GM13976 (cell line): Measurements from ENCODE around the gene NKAIN1.

Source experiments
- DNase-seq: peaks from one replicate; pipeline ENCODE4 v3.0.0; 2012; ENCODE audit warnings: low spot score
- in situ Hi-C: fragments of 300-500 bp; cut with MboI; formaldehyde crosslinking; loops from one replicate; pipeline ENCODE4 v1.12.0; 2022; ENCODE audit warnings: low sequenced_read_pairs, mixed read lengths, inconsistent platforms; ENCODE audit not compliant: unreplicated experiment
- TF ChIP-seq, protein P1 (sequence below): IDR thresholded peaks from 2 replicates; pipeline ENCODE4 v1.5.1; 2012; ENCODE audit warnings: borderline replicate concordance, mild to moderate bottlenecking; ENCODE audit not compliant: insufficient read depth; ENCODE audit errors: extremely low read depth, missing control alignments, control extremely low read depth

The NKAIN1 gene

DNA sequence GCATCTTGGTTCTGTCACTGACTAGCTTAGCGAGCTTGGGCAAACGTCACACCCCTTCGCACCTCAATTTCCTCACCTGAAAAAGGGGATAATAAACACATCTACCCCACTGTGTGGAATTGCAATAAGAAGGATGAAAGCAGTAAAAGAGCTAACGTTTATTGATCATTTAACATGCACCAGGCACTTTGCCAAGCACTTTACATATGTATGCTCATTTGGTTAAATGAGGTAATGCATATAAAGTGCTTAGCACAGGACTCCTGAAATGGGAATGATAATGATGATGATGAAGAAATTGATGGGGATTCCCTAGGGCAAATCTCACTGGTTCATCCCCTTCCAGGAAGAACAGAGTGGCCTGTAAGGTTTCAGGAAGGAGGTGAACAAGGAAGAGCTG is 4.8 kb downstream of the NKAIN1 start:
- DNase-seq = no peak
- in situ Hi-C loops = no loop called here
- TF ChIP-seq, protein P1, sequence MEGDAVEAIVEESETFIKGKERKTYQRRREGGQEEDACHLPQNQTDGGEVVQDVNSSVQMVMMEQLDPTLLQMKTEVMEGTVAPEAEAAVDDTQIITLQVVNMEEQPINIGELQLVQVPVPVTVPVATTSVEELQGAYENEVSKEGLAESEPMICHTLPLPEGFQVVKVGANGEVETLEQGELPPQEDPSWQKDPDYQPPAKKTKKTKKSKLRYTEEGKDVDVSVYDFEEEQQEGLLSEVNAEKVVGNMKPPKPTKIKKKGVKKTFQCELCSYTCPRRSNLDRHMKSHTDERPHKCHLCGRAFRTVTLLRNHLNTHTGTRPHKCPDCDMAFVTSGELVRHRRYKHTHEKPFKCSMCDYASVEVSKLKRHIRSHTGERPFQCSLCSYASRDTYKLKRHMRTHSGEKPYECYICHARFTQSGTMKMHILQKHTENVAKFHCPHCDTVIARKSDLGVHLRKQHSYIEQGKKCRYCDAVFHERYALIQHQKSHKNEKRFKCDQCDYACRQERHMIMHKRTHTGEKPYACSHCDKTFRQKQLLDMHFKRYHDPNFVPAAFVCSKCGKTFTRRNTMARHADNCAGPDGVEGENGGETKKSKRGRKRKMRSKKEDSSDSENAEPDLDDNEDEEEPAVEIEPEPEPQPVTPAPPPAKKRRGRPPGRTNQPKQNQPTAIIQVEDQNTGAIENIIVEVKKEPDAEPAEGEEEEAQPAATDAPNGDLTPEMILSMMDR = no peak

GRCh38 chr1:31234123-31234708 is 5.5 kb downstream of the NKAIN1 start:
- DNase-seq = no peak
- TF ChIP-seq, protein P1 = no peak
- in situ Hi-C loops = no loop called here

DNA sequence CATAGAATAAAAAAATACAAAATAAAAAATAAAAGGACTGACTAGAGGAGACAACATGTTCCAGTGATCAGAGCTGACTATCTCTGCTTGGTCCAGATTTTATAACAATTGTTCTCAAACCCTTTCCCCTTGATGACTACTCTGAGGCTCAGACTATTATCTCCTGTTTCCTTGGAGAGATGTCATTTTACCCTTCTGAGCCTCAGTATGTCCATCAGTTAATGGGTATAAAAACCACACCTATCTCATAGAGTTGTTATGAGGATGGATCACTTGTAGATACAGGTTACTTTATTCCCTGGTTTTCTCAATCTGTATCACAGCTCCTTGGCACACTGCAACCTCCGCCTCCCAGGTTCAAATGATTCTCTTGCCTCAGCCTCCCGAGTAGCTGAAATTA is 7.0 kb downstream of the NKAIN1 start:
- in situ Hi-C loops = no loop called here
- TF ChIP-seq, protein P1 = no peak
- DNase-seq = no peak

- in situ Hi-C loops = no loop called here
- TF ChIP-seq, protein P1 = no peak
- DNase-seq = no peak
These were observed 7.9 kb downstream of the NKAIN1 start for GRCh38 chr1:31231802-31232201.

DNA sequence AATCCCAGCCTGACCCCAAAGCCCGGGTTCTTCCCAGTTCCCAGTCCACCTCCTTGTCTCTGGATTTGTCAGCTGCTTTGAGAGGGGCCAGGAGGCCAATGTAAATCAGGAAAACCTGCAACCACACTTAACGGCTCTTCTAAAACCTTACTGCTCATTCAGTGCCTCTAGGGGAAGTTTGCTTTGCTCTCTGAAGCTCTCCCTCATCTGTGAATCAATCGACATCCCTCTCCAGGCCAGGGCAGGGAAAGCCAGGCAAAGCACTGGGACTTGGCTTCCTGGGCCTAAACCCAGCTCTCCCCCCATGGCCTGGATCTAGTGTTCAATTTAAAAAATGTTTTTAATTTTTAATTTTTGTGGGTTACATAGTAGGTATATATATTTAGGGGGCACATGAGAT is 9.3 kb downstream of the NKAIN1 start:
- TF ChIP-seq, protein P1 = no peak
- in situ Hi-C loops = no loop called here
- no peak for DNase-seq

DNA sequence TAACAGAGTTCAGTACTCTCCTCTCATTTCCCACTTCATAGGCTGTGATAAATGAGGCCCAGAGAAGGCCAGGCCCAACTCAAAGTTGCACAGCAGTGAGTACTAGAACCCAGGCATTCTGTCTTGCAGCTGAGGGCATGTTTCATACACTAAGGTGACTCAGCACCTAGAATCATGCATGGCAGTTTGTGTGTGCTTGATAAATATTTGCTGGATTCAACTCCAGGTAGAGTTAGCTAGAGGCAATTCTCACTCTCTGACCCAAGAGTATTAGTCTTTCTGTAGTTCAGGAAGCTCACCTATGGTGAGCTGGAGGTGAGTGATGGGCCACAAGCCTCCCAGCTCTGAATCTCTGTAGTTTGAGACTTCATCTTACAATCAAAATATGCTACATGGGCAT is 10.7 kb downstream of the NKAIN1 start:
- no peak for DNase-seq
- in situ Hi-C loops = no loop called here
- TF ChIP-seq, protein P1 = no peak

DNA sequence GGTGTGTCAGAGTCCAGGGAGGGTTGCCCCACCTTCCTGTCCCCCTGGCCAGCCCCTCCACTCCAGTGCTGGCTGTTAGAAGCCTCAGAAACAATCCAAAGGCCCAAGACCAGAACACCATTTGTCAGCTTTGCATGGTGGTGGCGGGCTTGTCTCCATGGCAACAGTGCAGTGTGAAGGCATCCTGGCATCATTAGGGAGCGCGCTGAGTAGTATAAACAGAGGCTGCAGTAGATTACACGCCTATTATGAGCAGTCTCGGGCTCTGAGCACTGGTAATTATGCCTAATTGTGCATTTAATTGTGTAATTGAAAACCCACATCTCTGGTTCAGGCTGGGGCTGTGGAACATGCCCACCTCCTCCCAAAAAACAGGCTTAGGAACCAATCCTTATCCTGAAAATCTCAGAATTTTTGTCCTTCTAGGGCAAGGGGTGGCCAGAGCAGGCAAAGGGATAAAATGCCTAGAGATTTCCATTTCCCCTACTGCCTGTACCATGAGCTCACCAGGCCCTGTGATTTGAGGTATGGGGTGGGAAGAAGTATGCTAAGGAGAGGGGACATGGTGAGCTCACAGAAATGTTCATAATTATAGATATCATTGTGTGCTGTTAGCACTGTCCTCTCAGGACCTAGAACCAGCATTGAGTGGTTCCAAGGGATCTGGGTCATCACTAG is 11.7 kb downstream of the NKAIN1 start:
- TF ChIP-seq, protein P1 = no peak
- DNase-seq = no peak
- in situ Hi-C loops = no loop called here
